Sigmoid colon (tissue), 7 donors: ENCODE data around the gene NKPD1. TPM values are rescaled to one million over a fixed set of nuclear protein-coding genes. Genes with fewer than 3 reads are reported as not detected.

Source experiments
- DNase-seq: peaks from one replicate; pipeline ENCODE4 v3.0.0-alpha.2; 2019
- H3K27ac ChIP-seq, 4 donors: fragments of 200-600 bp; sonication (generic); one replicate each; pipeline ENCODE4 v1.5.1; 2016 to 2019; ENCODE audit warnings: mild to moderate bottlenecking in 1 of 4
- H3K27me3 ChIP-seq, 3 donors: fragments of 200-600 bp; sonication (generic); one replicate each; pipeline ENCODE4 v1.5.1; 2019; ENCODE audit warnings: mild to moderate bottlenecking in 1 of 3
- H3K36me3 ChIP-seq, 4 donors: fragments of 200-600 bp; sonication (generic); one replicate each; pipeline ENCODE4 v1.5.1; 2016 to 2019
- H3K4me1 ChIP-seq, 4 donors: fragments of 200-600 bp; sonication (generic); one replicate each; pipeline ENCODE4 v1.5.1; 2017 to 2019
- H3K4me3 ChIP-seq, 4 donors: fragments of 200-600 bp; sonication (generic); one replicate each; pipeline ENCODE4 v1.5.1; 2017 to 2019; ENCODE audit warnings: mild to moderate bottlenecking in 2 of 4, moderate library complexity in 1 of 4
- H3K9me3 ChIP-seq, 4 donors: fragments of 200-600 bp in 3 of 4; sonication (generic) in 3 of 4; one replicate each; pipeline versions ENCODE4 v1.5.1 to v1.6.1; 2013 to 2019
- EP300 ChIP-seq, 4 donors: sonication (generic); formaldehyde crosslinking; IDR thresholded peaks; one replicate each; pipeline ENCODE4 v1.6.1; 2017; ENCODE audit warnings: antibody characterized with exemption in 4 of 4
- POLR2A ChIP-seq, 2 donors: fragments of 450-650 bp; IDR thresholded peaks; one replicate each; pipeline ENCODE4 v1.6.1; 2016; ENCODE audit warnings: antibody characterized with exemption in 2 of 2, mild to moderate bottlenecking in 2 of 2, moderate library complexity in 2 of 2
- POLR2AphosphoS5 ChIP-seq, 4 donors: sonication (generic); formaldehyde crosslinking; IDR thresholded peaks; one replicate each; pipeline ENCODE4 v1.6.1; 2017; ENCODE audit warnings: antibody characterized with exemption in 4 of 4
- WGBS, 2 donors: extraction: QIAGEN DNeasy Blood & Tissue Kit; methylation state at CpG; one replicate each; pipeline ENCODE4 v1.1.7; 2013; 5-methylcytosine and 5-hydroxymethylcytosine counted together
- intact Hi-C: fragments of 100-400 bp; cut with DNase I; formaldehyde crosslinking; loops from one replicate; pipeline ENCODE4 v1.15.1; 2023
- polyA plus RNA-seq, 3 donors: library from polyadenylated mRNA; stranded (reverse); fragments of 200-250 nt; gene quantifications; one replicate each; pipeline ENCODE4 v1.2.3, GENCODE V29; 2013
- total RNA-seq, 4 donors: library from RNA; depleted of rRNA; stranded (reverse); fragments of >200 nt; gene quantifications; one replicate each; pipeline ENCODE4 v1.1.0, GENCODE V29; 2016
- TF ChIP-seq, protein P1 (sequence below), 4 experiments: fragments of 450-650 bp in 3 of 4; fragments of 200-600 bp in 1 of 4; IDR thresholded peaks; one replicate each; pipeline ENCODE4 v1.5.1; 2016 to 2019; ENCODE audit warnings: antibody characterized with exemption in 4 of 4, mild to moderate bottlenecking in 3 of 4, moderate library complexity in 2 of 4
- donor health status: healthy with polysubstance abuse.
- donor health status: Bipolar disorder and iron deficiency.
- donor health status: healthy.

NKPD1 gene
- total and polyA plus RNA-seq, 7 donors = 0.12 to 0.83 TPM; not detected in 5

DNA sequence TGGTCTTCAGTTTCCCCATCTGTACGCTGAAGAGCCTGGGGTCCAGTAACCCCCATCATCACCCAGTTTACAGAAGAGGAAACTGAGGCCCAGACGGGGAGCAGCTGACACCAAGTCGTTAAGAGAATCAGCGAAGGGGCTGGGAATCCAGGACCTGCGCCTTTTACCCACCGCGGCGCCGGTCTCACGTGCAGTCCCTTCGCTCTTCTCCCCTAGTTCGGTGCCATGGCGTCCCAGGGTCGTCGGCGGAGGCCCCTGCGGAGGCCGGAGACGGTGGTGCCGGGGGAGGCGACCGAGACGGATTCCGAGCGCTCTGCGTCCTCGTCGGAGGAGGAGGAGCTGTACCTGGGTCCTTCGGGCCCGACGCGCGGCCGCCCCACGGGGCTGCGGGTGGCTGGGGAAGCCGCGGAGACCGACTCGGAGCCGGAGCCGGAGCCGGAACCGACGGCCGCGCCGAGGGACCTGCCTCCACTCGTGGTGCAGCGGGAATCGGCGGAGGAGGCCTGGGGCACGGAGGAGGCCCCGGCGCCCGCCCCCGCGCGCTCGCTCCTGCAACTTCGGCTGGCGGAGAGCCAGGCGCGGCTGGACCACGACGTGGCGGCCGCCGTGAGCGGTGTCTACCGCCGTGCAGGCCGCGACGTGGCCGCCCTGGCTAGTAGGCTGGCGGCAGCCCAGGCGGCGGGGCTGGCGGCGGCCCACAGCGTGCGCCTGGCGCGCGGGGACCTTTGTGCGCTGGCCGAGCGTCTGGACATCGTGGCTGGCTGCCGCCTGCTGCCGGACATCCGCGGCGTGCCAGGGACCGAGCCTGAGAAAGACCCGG is 18.5 kb upstream of the NKPD1 start:
- no peak for DNase-seq

GRCh38 chr19:45178262-45179071 is 17.7 kb upstream of the NKPD1 start, which contains the start of gene BLOC1S3:
TSS of gene BLOC1S3 (plus strand) at chr19:45178784. CDS start at chr19:45179297, 513 bp downstream.
- DNase-seq = peak; percentile 100
- Histone ChIP-seq H3K27ac (peak within 1 kb of the TSS; percentile 94 to 98 (median 95)), H3K27me3 (no peaks in the 10 kb centered on the region), H3K9me3 (no peaks in the 10 kb centered on the region), H3K4me3 (peak within 1 kb of the TSS; percentile 75 to 89 (median 86)), H3K36me3 (peaks cover 0 to 5% (median 0%) of the 10 kb centered on the region in 4 donors), H3K4me1 (peaks cover 0 to 38% (median 30%) of the 10 kb centered on the region in 4 donors)
- peak; percentile 91 to 96 (median 94) for TF ChIP-seq POLR2AphosphoS5 (IDR thresholded peaks at IDR 0.05)
- peak; percentile 82 to 83 for TF ChIP-seq POLR2A (IDR thresholded peaks at IDR 0.05)
- peak in 1 of 4 donors; percentile 70 for TF ChIP-seq EP300 (IDR thresholded peaks at IDR 0.05)
- TF ChIP-seq, protein P1, sequence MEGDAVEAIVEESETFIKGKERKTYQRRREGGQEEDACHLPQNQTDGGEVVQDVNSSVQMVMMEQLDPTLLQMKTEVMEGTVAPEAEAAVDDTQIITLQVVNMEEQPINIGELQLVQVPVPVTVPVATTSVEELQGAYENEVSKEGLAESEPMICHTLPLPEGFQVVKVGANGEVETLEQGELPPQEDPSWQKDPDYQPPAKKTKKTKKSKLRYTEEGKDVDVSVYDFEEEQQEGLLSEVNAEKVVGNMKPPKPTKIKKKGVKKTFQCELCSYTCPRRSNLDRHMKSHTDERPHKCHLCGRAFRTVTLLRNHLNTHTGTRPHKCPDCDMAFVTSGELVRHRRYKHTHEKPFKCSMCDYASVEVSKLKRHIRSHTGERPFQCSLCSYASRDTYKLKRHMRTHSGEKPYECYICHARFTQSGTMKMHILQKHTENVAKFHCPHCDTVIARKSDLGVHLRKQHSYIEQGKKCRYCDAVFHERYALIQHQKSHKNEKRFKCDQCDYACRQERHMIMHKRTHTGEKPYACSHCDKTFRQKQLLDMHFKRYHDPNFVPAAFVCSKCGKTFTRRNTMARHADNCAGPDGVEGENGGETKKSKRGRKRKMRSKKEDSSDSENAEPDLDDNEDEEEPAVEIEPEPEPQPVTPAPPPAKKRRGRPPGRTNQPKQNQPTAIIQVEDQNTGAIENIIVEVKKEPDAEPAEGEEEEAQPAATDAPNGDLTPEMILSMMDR (IDR thresholded peaks at IDR 0.05) = no peak
- WGBS, 2 donors = 0% methylated on average over 51 of the region's 51 CpGs
- intact Hi-C loops = loop anchor here (2.0 to 5.0 kb wide), 3 partner anchors 72 to 161 kb away; partner anchors contain the start of genes MARK4 and PPP1R37

More for the DNA sequence above, 18.5 kb upstream of the NKPD1 start:
- Histone ChIP-seq H3K9me3 (no peaks in the 10 kb centered on the region), H3K4me1 (peaks cover 0 to 38% (median 30%) of the 10 kb centered on the region in 4 donors), H3K27ac (peak overlapping the region; percentile 82 to 93 (median 88)), H3K27me3 (no peaks in the 10 kb centered on the region), H3K4me3 (peak overlapping the region; percentile 68 to 89 (median 81)), H3K36me3 (peaks cover 0 to 5% (median 0%) of the 10 kb centered on the region in 4 donors)
- 1 to 3% methylated on average over 97 of the region's 97 CpGs for WGBS, 2 donors
- TF ChIP-seq, protein P1 (IDR thresholded peaks at IDR 0.05) = no peak
- TF ChIP-seq POLR2AphosphoS5 (IDR thresholded peaks at IDR 0.05) (no peak), POLR2A (IDR thresholded peaks at IDR 0.05) (no peak), EP300 (IDR thresholded peaks at IDR 0.05) (no peak)
- intact Hi-C loops = loop anchor here (2.0 to 5.0 kb wide), 3 partner anchors 72 to 162 kb away; partner anchors contain the start of genes MARK4 and PPP1R37

DNA sequence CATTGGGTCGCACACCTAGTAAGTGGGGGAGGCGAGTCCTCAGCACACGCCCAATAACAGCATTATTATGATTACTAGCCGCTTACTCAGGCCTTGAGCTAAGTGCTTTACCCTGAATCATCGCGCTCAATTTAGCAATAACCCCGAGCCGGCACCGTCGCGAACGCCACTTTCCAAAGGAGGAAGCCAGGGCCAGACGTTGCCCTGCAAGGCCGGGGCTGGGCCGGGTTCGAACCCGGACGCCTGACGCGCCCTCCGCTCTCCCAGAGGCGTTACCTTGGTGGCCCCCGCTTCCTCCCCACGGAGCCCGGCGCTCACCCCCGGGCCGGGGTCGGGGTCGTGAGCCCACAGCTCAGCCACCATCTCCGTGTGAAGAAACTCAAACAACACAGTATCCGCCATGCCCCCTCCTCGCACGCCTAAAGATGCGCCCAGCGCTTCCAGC is 17.1 kb upstream of the NKPD1 start, which contains the start of gene TRAPPC6A:
Gene TRAPPC6A (minus strand): TSS at position 421 of the 445 bp plus-strand sequence. CDS start 19 bp downstream, at position 402.
- peaks cover 0 to 5% (median 0%) of the 10 kb centered on the region in 4 donors for H3K36me3 ChIP-seq
- TF ChIP-seq, protein P1 (IDR thresholded peaks at IDR 0.05) = no peak
- TF ChIP-seq POLR2A (IDR thresholded peaks at IDR 0.05) (peak; percentile 55 to 59), EP300 (IDR thresholded peaks at IDR 0.05) (no peak), POLR2AphosphoS5 (IDR thresholded peaks at IDR 0.05) (peak; percentile 86 to 93 (median 90))
- intact Hi-C loops = loop anchor here (2.0 to 5.0 kb wide), 3 partner anchors 73 to 161 kb away; partner anchors contain the start of genes MARK4 and PPP1R37
- DNase-seq = no peak
- peak within 1 kb of the TSS; percentile 94 to 98 (median 95) for H3K27ac ChIP-seq
- H3K4me3 ChIP-seq = peak within 1 kb of the TSS; percentile 75 to 89 (median 86)
- no peaks in the 10 kb centered on the region for H3K27me3 ChIP-seq
- peaks cover 0 to 38% (median 30%) of the 10 kb centered on the region in 4 donors for H3K4me1 ChIP-seq
- H3K9me3 ChIP-seq = no peaks in the 10 kb centered on the region
- WGBS, 2 donors = 0% methylated on average over 36 of the region's 36 CpGs
